AG04449 (cell line): ENCODE measurements around the gene ZGPAT.

ENCODE experiments used
- CTCF ChIA-PET: fragments of 350-600 bp; formaldehyde crosslinking; extraction: SDS; loops from one replicate; lab custom pipeline; 2021; ENCODE audit warnings: antibody characterized with exemption; lab: Yijun Ruan, JAX
- POLR2A ChIA-PET: fragments of 400-600, 350-600 bp; formaldehyde crosslinking; extraction: SDS; loops from one replicate; lab custom pipeline; 2020; ENCODE audit warnings: antibody characterized with exemption, inconsistent platforms; lab: Yijun Ruan, JAX
- DNase-seq: peaks from one replicate; pipeline ENCODE4 v3.0.0-alpha.2; 2010; ENCODE audit warnings: low read depth, low spot score
- H3K4me3 ChIP-seq: 2 replicates; pipeline ENCODE4 v1.5.1; 2011; ENCODE audit warnings: low read depth, mild to moderate bottlenecking, control low read depth, low read length
- CTCF ChIP-seq: IDR thresholded peaks from one replicate; pipeline ENCODE4 v1.5.1; 2011; ENCODE audit warnings: mild to moderate bottlenecking, moderate library complexity, low read length, control low read depth, inconsistent platforms; ENCODE audit not compliant: insufficient read depth; ENCODE audit errors: missing control alignments

ZGPAT gene

GRCh38 chr20:63731410-63731809, 23.6 kb downstream of the ZGPAT start:
- CTCF ChIA-PET = no interaction called here
- no peak overlapping the region for H3K4me3 ChIP-seq
- POLR2A ChIA-PET = no interaction called here
- no peak for TF ChIP-seq CTCF
- no peak for DNase-seq

DNA sequence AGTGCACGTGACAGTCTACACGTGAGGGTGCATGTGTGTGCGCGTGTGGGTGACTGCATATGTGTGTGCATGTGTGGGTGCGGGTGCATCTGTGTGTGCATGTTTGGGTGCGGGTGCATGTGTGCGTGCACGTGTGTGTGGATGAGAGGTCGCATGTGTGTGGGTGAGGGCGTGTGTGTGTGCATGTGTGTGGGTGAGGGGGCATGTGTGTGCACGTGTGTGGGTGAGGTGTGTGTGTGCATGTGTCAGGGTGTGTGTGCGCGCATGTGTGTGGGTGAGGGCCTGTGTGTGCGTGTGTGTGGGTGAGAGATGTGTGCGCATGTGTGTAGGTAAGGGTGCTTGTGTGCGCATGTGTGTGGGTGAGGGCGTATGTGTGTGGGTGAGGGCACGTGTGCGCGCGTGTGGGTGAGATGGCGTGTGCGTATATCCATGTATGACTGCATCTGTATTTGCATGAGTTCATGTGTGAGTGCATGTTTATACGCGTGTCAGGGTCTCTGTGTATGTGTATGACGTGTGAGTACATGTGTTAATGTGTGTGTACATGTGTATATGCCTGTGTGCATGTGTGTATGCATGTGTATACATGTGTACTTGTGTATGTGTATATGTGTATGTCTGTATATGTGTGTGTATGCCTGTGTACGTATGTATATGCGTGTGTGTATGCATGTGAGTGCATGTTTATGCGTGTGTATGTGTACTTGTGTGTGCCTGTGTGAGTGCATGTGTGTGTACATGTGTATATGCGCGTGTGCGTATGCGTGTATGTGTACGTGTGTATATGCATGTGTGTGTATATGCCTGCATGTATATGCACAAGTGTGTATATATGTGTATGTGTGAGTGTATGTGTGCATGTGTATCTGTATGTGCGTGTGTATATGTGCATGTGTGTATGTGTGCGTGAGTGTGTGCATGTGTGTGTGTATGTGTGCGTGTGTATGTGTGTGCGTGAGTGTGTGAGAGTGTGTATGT, 24.6 kb downstream of the ZGPAT start:
- CTCF ChIA-PET = no interaction called here
- POLR2A ChIA-PET = no interaction called here
- H3K4me3 ChIP-seq = no peak overlapping the region
- DNase-seq = no peak
- no peak for TF ChIP-seq CTCF

DNA sequence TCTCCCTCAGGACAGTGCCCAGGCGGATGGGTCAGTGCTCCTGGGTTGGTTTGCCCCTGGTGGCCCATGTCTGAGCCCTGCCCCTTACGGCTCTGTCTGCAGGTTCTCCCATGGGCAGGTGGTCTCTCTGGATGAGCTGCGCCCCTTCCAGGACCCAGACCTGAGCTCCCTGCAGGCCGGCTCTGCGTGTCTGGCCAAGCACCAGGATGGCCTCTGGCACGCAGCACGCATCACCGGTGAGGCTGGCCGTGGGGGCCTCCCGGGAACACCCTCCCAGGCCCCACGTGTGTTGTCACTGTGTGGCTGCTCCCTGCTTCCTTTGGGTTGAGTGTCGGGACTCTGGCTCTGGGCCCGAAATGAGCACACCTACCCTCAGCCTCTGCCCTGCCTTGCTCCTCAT, 25.3 kb downstream of the ZGPAT start:
- ChIA-PET POLR2A (no interaction called here), CTCF (no interaction called here)
- no peak for TF ChIP-seq CTCF
- DNase-seq = no peak
- no peak overlapping the region for H3K4me3 ChIP-seq

DNA sequence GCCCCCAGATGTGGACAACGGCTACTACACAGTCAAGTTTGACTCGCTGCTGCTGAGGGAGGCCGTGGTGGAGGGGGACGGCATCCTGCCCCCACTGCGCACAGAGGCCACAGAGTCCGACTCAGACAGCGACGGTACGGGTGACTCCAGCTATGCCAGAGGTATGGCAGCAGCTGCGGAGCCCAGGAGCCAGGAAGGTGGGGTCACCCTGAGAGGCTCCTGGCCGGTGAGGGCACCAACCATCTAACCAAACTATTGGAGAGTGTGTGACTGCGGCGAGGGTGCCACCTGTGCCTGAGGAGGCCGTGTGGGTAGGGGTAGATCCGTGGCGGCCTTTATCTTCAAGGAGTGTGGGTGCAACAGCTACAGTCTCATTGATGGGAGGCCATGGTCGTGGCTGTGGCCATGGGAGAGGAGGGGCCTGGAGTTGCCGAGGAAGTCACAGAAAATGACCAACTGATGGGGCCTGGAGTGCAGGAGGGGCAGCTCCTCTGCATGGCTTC, 25.8 kb downstream of the ZGPAT start:
- DNase-seq = no peak
- ChIA-PET CTCF (no interaction called here), POLR2A (no interaction called here)
- TF ChIP-seq CTCF = no peak
- no peak overlapping the region for H3K4me3 ChIP-seq

- TF ChIP-seq CTCF = no peak
- no peak for DNase-seq
- H3K4me3 ChIP-seq = no peak overlapping the region
- POLR2A ChIA-PET = no interaction called here
- CTCF ChIA-PET = no interaction called here
Measured at GRCh38 chr20:63734111-63734945, 26.5 kb downstream of the ZGPAT start.
